Epithelial cell of proximal tubule (primary cell): ENCODE data around the gene PDE6A. TPM values are rescaled to one million over a fixed set of nuclear protein-coding genes. Genes with fewer than 3 reads are reported as not detected.

Source experiments
- DNase-seq: peaks from one replicate; pipeline ENCODE4 v3.0.0-alpha.2; 2011; ENCODE audit warnings: low read depth
- H3K4me3 ChIP-seq: 2 replicates; pipeline ENCODE4 v1.5.1; 2011; ENCODE audit warnings: low read depth, mild to moderate bottlenecking, low read length
- CTCF ChIP-seq: conservative IDR thresholded peaks from 2 replicates; pipeline ENCODE4 v1.5.1; 2012; ENCODE audit warnings: low read depth, mild to moderate bottlenecking, low read length
- total RNA-seq: library from RNA; depleted of rRNA; stranded (reverse); fragments of >200 nt; gene quantifications from 2 replicates; pipeline ENCODE4 v1.2.3, GENCODE V29; 2015

Gene PDE6A
- total RNA-seq, 1 donor from 2014 or later = not detected

- no peak for DNase-seq
These were observed 72.1 kb downstream of the PDE6A start for GRCh38 chr5:149872351-149873040.

GRCh38 chr5:149871471-149871870 lies 73.1 kb downstream of the PDE6A start:
- no peak for DNase-seq
- TF ChIP-seq CTCF = no peak
- no peak overlapping the region for H3K4me3 ChIP-seq

More at GRCh38 chr5:149872351-149873040, 72.1 kb downstream of the PDE6A start:
- H3K4me3 ChIP-seq = no peak overlapping the region
- no peak for TF ChIP-seq CTCF

GRCh38 chr5:149870697-149871096 lies 73.9 kb downstream of the PDE6A start:
- no peak overlapping the region for H3K4me3 ChIP-seq
- DNase-seq = no peak
- TF ChIP-seq CTCF = no peak

GRCh38 chr5:149870232-149870631 lies 74.4 kb downstream of the PDE6A start:
- TF ChIP-seq CTCF = no peak
- no peak for DNase-seq

GRCh38 chr5:149869411-149869821 lies 75.2 kb downstream of the PDE6A start:
- DNase-seq = no peak
- no peak overlapping the region for H3K4me3 ChIP-seq
- no peak for TF ChIP-seq CTCF

More at GRCh38 chr5:149870232-149870631, 74.4 kb downstream of the PDE6A start:
- no peak overlapping the region for H3K4me3 ChIP-seq

GRCh38 chr5:149865746-149866145 lies 78.8 kb downstream of the PDE6A start:
- DNase-seq = no peak
- H3K4me3 ChIP-seq = no peak overlapping the region
- TF ChIP-seq CTCF = no peak

GRCh38 chr5:149863830-149864229 lies 80.8 kb downstream of the PDE6A start:
- no peak for TF ChIP-seq CTCF
- no peak overlapping the region for H3K4me3 ChIP-seq
- no peak for DNase-seq
